OCI-LY7 (cell line): ENCODE measurements around the gene SNX2. TPM values are rescaled to one million over a fixed set of nuclear protein-coding genes. Genes with fewer than 3 reads are reported as not detected.

Experiments used
- BruUV-seq: library from RNA; stranded (reverse); fragments of 400-500 nt; replicated peaks from 2 replicates; lab custom pipeline; 2021; lab: Mats Ljungman, UMichigan
- CTCF ChIA-PET: fragments of 300-600 bp; sonication (Branson Sonifier 250); formaldehyde crosslinking; loops from one replicate; lab custom pipeline; 2022; ENCODE audit warnings: antibody characterized with exemption; ENCODE audit not compliant: unreplicated experiment; lab: Charles Lee
- POLR2A ChIA-PET: fragments of 300-600 bp; sonication (Branson Sonifier 250); formaldehyde crosslinking; loops from one replicate; lab custom pipeline; 2022; ENCODE audit warnings: antibody characterized with exemption; lab: Charles Lee
- DNase-seq: peaks from one replicate; pipeline ENCODE4 v3.0.0-alpha.2; 2015; ENCODE audit warnings: low spot score
- H2AFZ ChIP-seq: fragments of 200-600 bp; sonication (generic), shearing (Covaris generic); 2 replicates; pipeline ENCODE4 v1.6.1; 2014; ENCODE audit warnings: mild to moderate bottlenecking, antibody characterized with exemption, low read length, moderate library complexity
- H3K27ac ChIP-seq: fragments of 200-600 bp; sonication (generic); 2 replicates; pipeline ENCODE4 v1.5.1; 2014; ENCODE audit warnings: mixed run types, low read depth, mild to moderate bottlenecking, moderate library complexity, low read length, inconsistent platforms; ENCODE audit not compliant: poor library complexity, severe bottlenecking
- H3K36me3 ChIP-seq: fragments of 200-600 bp; sonication (generic); 2 replicates; pipeline ENCODE4 v1.6.1; 2014; ENCODE audit warnings: mild to moderate bottlenecking, antibody characterized with exemption, low read length, moderate library complexity, mixed read lengths; ENCODE audit not compliant: insufficient read depth
- H3K4me1 ChIP-seq: fragments of 200-600 bp; sonication (generic); 2 replicates; pipeline ENCODE4 v1.5.1; 2014; ENCODE audit warnings: mild to moderate bottlenecking, low read length; ENCODE audit not compliant: insufficient read depth, poor library complexity, severe bottlenecking
- H3K4me2 ChIP-seq: fragments of 200-600 bp; sonication (generic); 2 replicates; pipeline ENCODE4 v1.6.1; 2014; ENCODE audit warnings: mild to moderate bottlenecking, low read length
- H3K4me3 ChIP-seq: fragments of 200-600 bp; sonication (generic); 2 replicates; pipeline ENCODE4 v1.5.1; 2014; ENCODE audit warnings: mild to moderate bottlenecking, low read depth, low read length; ENCODE audit not compliant: poor library complexity, severe bottlenecking
- H3K79me2 ChIP-seq: fragments of 200-600 bp; sonication (generic); 2 replicates; pipeline ENCODE4 v1.6.1; 2016; ENCODE audit warnings: low read depth, mild to moderate bottlenecking, low read length, moderate library complexity, mixed read lengths; ENCODE audit not compliant: insufficient read depth
- H3K9me2 ChIP-seq: fragments of 200-600 bp; sonication (generic); 2 replicates; pipeline ENCODE4 v1.6.1; 2016; ENCODE audit warnings: mild to moderate bottlenecking, low read length, mixed read lengths; ENCODE audit not compliant: insufficient read depth
- H3K9me3 ChIP-seq: fragments of 200-600 bp; sonication (generic); 2 replicates; pipeline ENCODE4 v1.6.1; 2014; ENCODE audit warnings: mild to moderate bottlenecking, mixed run types, low read length, mixed read lengths
- H4K20me1 ChIP-seq: fragments of 200-600 bp; sonication (generic); 2 replicates; pipeline ENCODE4 v1.6.1; 2014; ENCODE audit warnings: mild to moderate bottlenecking, antibody characterized with exemption, low read length, moderate library complexity, mixed read lengths; ENCODE audit not compliant: insufficient read depth
- EZH2phosphoT487 ChIP-seq: fragments of 200-600 bp; sonication (generic); IDR thresholded peaks from 2 replicates; pipeline ENCODE4 v1.6.1; 2018; ENCODE audit warnings: low read depth, borderline replicate concordance, mild to moderate bottlenecking, mixed run types, antibody characterized with exemption, low read length, moderate library complexity, mixed read lengths
- intact Hi-C: fragments of 100-400 bp; cut with micrococcal nuclease; formaldehyde crosslinking; loops from one replicate; pipeline ENCODE4 v1.10.0; 2022; ENCODE audit not compliant: unreplicated experiment
- total RNA-seq, 2 experiments: library from RNA; depleted of rRNA in 1 of 2; stranded (reverse); fragments of >200 nt in 1 of 2; shearing (Covaris generic) in 1 of 2; gene quantifications; 2 replicates each; pipeline ENCODE4 v1.2.3, GENCODE V29; 2014 to 2022
- TF ChIP-seq, protein P1 (sequence below): fragments of 200-600 bp; sonication (generic); conservative IDR thresholded peaks from 2 replicates; pipeline ENCODE4 v1.5.1; 2014; ENCODE audit warnings: mild to moderate bottlenecking, antibody characterized with exemption, low read length, moderate library complexity, mixed read lengths

Gene SNX2
- total RNA-seq, 2 experiments from 2014 or later = 47.1 to 78.3 TPM

DNA sequence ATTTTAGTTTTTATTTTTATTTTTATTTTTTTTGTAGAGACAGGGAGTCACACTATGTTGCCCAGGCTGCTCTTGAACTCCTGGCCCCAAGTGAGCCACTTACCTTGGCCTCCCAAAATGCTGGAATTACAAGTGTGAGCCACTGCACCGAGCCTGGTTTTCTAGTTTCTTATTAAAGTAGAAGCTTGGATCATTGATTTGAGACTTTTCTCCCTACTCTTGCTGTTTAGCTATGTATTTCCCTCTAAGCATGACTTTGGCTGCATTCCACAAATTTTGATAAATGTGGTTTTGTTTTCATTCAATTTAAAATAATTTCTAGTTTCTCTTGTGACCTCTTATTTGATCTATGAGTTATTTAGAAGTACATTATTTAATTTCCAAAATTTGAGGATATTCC is 10.4 kb downstream of the SNX2 start:
- Histone ChIP-seq H2AFZ (no peak overlapping the region), H3K4me2 (no peak overlapping the region), H3K9me2 (no peaks in the 10 kb centered on the region), H3K4me3 (no peak overlapping the region), H3K36me3 (peaks cover 52% of the 10 kb centered on the region), H4K20me1 (no peaks in the 10 kb centered on the region), H3K4me1 (no peaks in the 10 kb centered on the region), H3K79me2 (peaks cover 92% of the 10 kb centered on the region), H3K27ac (no peak overlapping the region), H3K9me3 (peaks cover 27% of the 10 kb centered on the region)
- intact Hi-C loops = no loop called here
- DNase-seq = no peak
- BruUV-seq = no TSS peak
- TF ChIP-seq EZH2phosphoT487 = no peak
- CTCF ChIA-PET = no interaction called here
- POLR2A ChIA-PET = interaction anchor here (0.5 kb wide), 1 partner anchor 481 kb away, joined by 3 read pairs; no protein-coding TSS in a partner anchor

DNA sequence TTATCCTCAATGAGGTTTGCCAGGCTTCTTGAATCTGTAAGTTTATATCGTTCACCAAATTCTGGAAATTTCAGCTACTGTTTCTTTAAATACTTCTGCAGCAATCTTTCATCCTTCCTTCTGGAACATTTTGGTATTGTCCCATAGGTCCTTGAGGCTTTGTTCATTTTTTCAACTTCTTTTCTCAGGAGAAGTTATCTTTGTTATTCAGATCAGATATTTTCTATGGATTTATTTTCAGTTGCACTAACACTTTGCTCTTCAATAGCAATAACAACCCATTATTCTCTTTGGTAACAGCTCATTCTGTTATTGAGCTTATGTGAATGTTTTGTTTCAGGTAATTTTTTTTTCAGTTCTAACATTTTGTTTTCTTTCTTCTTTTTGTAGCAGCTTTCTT is 13.5 kb downstream of the SNX2 start:
- Histone ChIP-seq H3K4me3 (no peak overlapping the region), H3K36me3 (peaks cover 66% of the 10 kb centered on the region), H3K9me3 (peaks cover 24% of the 10 kb centered on the region), H4K20me1 (no peaks in the 10 kb centered on the region), H3K27ac (no peak overlapping the region), H3K4me1 (no peaks in the 10 kb centered on the region), H3K79me2 (peaks cover 71% of the 10 kb centered on the region), H3K4me2 (no peak overlapping the region), H2AFZ (no peak overlapping the region), H3K9me2 (no peaks in the 10 kb centered on the region)
- intact Hi-C loops = no loop called here
- POLR2A ChIA-PET = interaction anchor here (0.6 to 1.4 kb wide), 3 partner anchors 12 to 277 kb away, joined by 3 to 4 read pairs (median 3); no protein-coding TSS in a partner anchor
- DNase-seq = no peak
- TF ChIP-seq, protein P1, sequence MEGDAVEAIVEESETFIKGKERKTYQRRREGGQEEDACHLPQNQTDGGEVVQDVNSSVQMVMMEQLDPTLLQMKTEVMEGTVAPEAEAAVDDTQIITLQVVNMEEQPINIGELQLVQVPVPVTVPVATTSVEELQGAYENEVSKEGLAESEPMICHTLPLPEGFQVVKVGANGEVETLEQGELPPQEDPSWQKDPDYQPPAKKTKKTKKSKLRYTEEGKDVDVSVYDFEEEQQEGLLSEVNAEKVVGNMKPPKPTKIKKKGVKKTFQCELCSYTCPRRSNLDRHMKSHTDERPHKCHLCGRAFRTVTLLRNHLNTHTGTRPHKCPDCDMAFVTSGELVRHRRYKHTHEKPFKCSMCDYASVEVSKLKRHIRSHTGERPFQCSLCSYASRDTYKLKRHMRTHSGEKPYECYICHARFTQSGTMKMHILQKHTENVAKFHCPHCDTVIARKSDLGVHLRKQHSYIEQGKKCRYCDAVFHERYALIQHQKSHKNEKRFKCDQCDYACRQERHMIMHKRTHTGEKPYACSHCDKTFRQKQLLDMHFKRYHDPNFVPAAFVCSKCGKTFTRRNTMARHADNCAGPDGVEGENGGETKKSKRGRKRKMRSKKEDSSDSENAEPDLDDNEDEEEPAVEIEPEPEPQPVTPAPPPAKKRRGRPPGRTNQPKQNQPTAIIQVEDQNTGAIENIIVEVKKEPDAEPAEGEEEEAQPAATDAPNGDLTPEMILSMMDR = no peak
- no peak for TF ChIP-seq EZH2phosphoT487
- CTCF ChIA-PET = no interaction called here
- BruUV-seq = no TSS peak

DNA sequence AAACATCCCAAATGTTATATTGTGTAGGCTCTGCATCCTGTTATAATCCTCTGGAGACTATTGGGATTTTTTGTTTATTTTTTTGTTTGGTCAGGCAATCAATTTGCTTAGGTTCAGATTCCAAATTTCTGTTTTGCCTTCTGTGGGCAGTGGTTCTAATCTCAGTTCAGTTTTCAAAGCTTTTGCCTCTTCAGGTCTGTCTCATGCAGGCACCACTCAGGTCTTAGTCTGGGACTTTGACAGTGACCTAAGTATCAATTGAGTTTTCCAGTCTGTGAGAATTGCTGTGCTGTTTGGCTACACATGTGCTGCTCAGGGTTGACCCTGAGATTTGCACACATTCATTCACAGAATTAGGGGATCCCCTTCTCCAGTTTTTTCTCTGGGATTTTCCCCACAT is 14.1 kb downstream of the SNX2 start:
- no peak for TF ChIP-seq EZH2phosphoT487
- TF ChIP-seq, protein P1 = no peak
- no peak for DNase-seq
- POLR2A ChIA-PET = interaction anchor here (1.3 kb wide), 1 partner anchor 13 kb away, joined by 3 read pairs; the partner anchor contains the start of gene SNX2
- Histone ChIP-seq H3K9me2 (no peaks in the 10 kb centered on the region), H3K36me3 (peaks cover 66% of the 10 kb centered on the region), H3K4me3 (no peak overlapping the region), H3K79me2 (peaks cover 64% of the 10 kb centered on the region), H3K4me2 (no peak overlapping the region), H3K4me1 (no peaks in the 10 kb centered on the region), H3K27ac (no peak overlapping the region), H4K20me1 (no peaks in the 10 kb centered on the region), H3K9me3 (peaks cover 23% of the 10 kb centered on the region), H2AFZ (no peak overlapping the region)
- no TSS peak for BruUV-seq
- intact Hi-C loops = no loop called here
- CTCF ChIA-PET = interaction anchor here (0.5 kb wide), 1 partner anchor 85 kb away, joined by 3 read pairs; no protein-coding TSS in a partner anchor
